Astrocyte (in vitro differentiated cells and primary cell): ENCODE results near the gene SALL4.

Experiments
- CTCF ChIP-seq: IDR thresholded peaks from 2 replicates; pipeline ENCODE4 v1.5.1; 2011; ENCODE audit warnings: low read depth, mild to moderate bottlenecking, inconsistent platforms, low read length, moderate library complexity; ENCODE audit not compliant: insufficient read depth
- EZH2 ChIP-seq: IDR thresholded peaks from 2 replicates; pipeline ENCODE4 v1.6.1; 2012; ENCODE audit warnings: mild to moderate bottlenecking, low read length, inconsistent platforms; ENCODE audit not compliant: insufficient read depth

- TF ChIP-seq CTCF (no peak), EZH2 (no peak)
Measured at GRCh38 chr20:51837876-51838420, 35.6 kb upstream of the SALL4 start.
